ENCODE data around the gene CATSPER1. TPM values are rescaled to one million over a fixed set of nuclear protein-coding genes. Genes with fewer than 3 reads are reported as not detected.

Gene CATSPER1
- total RNA-seq, 1 experiment from 2014 or later: 1.1 TPM

DNA sequence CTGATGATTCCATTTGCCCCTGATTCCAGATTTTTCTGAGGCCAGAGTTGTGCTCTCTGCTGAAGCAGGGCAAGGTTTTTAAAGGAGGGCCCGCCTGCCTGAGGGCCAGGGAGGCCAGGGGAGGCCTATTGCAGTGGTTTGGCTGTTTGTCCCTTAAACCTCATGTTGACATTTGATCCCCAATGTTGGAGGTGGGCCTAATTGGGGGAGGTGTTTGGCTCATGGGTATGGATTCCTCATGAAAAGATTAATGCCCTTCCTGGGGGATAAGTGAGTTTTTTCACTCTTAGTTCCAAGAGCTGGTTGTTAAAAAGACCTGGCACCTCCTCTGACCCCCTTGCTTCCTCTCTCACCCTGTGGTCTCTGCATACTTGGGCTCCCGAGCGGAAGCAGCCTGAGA lies 13.5 kb upstream of the CATSPER1 start:
- Histone ChIP-seq H3K4me2 (ENCODE audit: low read length) (no peak overlapping the region), H3K27ac (ENCODE audit: low read length) (no peak overlapping the region), H3F3A (ENCODE audit: low read length, unreplicated experiment) (no peaks in the 10 kb centered on the region), H3K9me3 (ENCODE audit: low read length) (no peaks in the 10 kb centered on the region), H4K20me1 (ENCODE audit: low read length) (no peaks in the 10 kb centered on the region), H3K4me3 (ENCODE audit: low read length) (no peak overlapping the region), H3K36me3 (ENCODE audit: low read depth, low read length) (no peaks in the 10 kb centered on the region), H3K79me2 (ENCODE audit: low read length) (no peaks in the 10 kb centered on the region), H3K4me1 (ENCODE audit: insufficient read depth, low read length) (no peaks in the 10 kb centered on the region), H3K9ac (ENCODE audit: low read length) (no peak overlapping the region), H2AFZ (ENCODE audit: low read length) (no peak overlapping the region), H3K27me3 (ENCODE audit: low read length) (no peaks in the 10 kb centered on the region), H3K9me2 (replicated peaks; ENCODE audit: low read length) (no peaks in the 10 kb centered on the region)
- no peak for TF ChIP-seq EZH2 (IDR thresholded peaks at IDR 0.05; ENCODE audit: low read length, unreplicated experiment)
- TF ChIP-seq, protein P1, sequence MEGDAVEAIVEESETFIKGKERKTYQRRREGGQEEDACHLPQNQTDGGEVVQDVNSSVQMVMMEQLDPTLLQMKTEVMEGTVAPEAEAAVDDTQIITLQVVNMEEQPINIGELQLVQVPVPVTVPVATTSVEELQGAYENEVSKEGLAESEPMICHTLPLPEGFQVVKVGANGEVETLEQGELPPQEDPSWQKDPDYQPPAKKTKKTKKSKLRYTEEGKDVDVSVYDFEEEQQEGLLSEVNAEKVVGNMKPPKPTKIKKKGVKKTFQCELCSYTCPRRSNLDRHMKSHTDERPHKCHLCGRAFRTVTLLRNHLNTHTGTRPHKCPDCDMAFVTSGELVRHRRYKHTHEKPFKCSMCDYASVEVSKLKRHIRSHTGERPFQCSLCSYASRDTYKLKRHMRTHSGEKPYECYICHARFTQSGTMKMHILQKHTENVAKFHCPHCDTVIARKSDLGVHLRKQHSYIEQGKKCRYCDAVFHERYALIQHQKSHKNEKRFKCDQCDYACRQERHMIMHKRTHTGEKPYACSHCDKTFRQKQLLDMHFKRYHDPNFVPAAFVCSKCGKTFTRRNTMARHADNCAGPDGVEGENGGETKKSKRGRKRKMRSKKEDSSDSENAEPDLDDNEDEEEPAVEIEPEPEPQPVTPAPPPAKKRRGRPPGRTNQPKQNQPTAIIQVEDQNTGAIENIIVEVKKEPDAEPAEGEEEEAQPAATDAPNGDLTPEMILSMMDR (conservative IDR thresholded peaks at IDR 0.05; ENCODE audit: low read depth, low read length): no peak
- TF ChIP-seq EZH2phosphoT487 (IDR thresholded peaks at IDR 0.05; ENCODE audit: borderline replicate concordance, low read length): no peak
- POLR2A ChIA-PET (ENCODE audit: unreplicated experiment): no interaction called here
- BruUV-seq (replicated peaks): no TSS peak
- ATAC-seq (no peak), DNase-seq (no peak)
- CTCF ChIA-PET: no interaction called here
- intact Hi-C loops (cut with micrococcal nuclease): no loop called here

DNA sequence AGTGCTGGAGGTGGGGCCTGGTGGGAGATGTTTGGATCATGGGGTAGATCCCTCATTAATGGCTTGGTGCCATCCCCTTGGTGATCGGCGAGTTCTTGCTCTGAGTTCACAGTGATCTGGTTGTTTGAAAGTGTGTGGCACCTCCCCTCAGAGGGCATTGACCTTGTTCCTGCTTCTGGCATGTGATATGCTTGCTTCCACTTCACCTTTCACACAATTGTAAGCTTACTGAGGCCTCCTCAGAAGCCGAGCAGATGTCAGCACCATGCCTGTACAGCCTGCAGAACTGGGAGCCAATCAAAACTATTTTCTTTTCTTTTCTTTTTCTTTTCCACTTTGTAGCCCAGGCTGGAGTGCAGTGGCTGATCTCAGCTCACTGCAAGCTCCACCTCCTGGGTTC lies 11.0 kb upstream of the CATSPER1 start:
- DNase-seq (no peak), ATAC-seq (no peak)
- no peak overlapping the region for H2AFZ ChIP-seq (ENCODE audit: low read length)
- TF ChIP-seq EZH2phosphoT487 (IDR thresholded peaks at IDR 0.05; ENCODE audit: borderline replicate concordance, low read length): no peak
- TF ChIP-seq EZH2 (IDR thresholded peaks at IDR 0.05; ENCODE audit: low read length, unreplicated experiment): no peak
- TF ChIP-seq, protein P1 (conservative IDR thresholded peaks at IDR 0.05; ENCODE audit: low read depth, low read length): no peak
- H3K79me2 ChIP-seq (ENCODE audit: low read length): no peaks in the 10 kb centered on the region
- intact Hi-C loops (cut with micrococcal nuclease): no loop called here
- H3K4me3 ChIP-seq (ENCODE audit: low read length): no peak overlapping the region
- no TSS peak for BruUV-seq (replicated peaks)
- POLR2A ChIA-PET (ENCODE audit: unreplicated experiment): no interaction called here
- H4K20me1 ChIP-seq (ENCODE audit: low read length): no peaks in the 10 kb centered on the region
- no peak overlapping the region for H3K27ac ChIP-seq (ENCODE audit: low read length)
- H3K27me3 ChIP-seq (ENCODE audit: low read length): no peaks in the 10 kb centered on the region
- no peaks in the 10 kb centered on the region for H3K4me1 ChIP-seq (ENCODE audit: insufficient read depth, low read length)
- H3K9me2 ChIP-seq (replicated peaks; ENCODE audit: low read length): no peaks in the 10 kb centered on the region
- H3K9me3 ChIP-seq (ENCODE audit: low read length): no peaks in the 10 kb centered on the region
- CTCF ChIA-PET: no interaction called here
- no peak overlapping the region for H3K9ac ChIP-seq (ENCODE audit: low read length)
- H3F3A ChIP-seq (ENCODE audit: low read length, unreplicated experiment): no peaks in the 10 kb centered on the region
- H3K36me3 ChIP-seq (ENCODE audit: low read depth, low read length): no peaks in the 10 kb centered on the region
- no peak overlapping the region for H3K4me2 ChIP-seq (ENCODE audit: low read length)

DNA sequence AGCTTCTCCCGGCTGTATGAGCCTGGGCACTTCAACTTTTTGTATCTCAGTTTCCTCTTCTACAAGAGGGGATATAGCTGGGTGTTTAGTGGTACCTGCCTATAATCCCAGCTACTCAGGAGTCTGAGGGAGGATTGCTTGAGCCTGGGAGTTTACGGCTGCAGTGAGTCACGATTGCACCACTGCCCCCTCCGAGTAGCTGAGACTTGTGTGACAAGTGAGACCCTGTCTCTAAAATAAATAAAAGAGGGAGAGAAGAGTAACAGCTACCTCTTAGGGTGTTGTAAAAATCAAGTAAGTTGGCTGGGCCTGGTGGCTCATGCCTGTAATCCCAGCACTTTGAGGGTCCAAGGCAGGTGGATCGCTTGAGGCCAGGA lies 10.0 kb upstream of the CATSPER1 start:
- no peaks in the 10 kb centered on the region for H3K27me3 ChIP-seq (ENCODE audit: low read length)
- H3F3A ChIP-seq (ENCODE audit: low read length, unreplicated experiment): no peaks in the 10 kb centered on the region
- no peaks in the 10 kb centered on the region for H4K20me1 ChIP-seq (ENCODE audit: low read length)
- H3K9me3 ChIP-seq (ENCODE audit: low read length): no peaks in the 10 kb centered on the region
- no peaks in the 10 kb centered on the region for H3K36me3 ChIP-seq (ENCODE audit: low read depth, low read length)
- H3K9me2 ChIP-seq (replicated peaks; ENCODE audit: low read length): no peaks in the 10 kb centered on the region
- BruUV-seq (replicated peaks): no TSS peak
- H3K4me2 ChIP-seq (ENCODE audit: low read length): no peak overlapping the region
- TF ChIP-seq, protein P1 (conservative IDR thresholded peaks at IDR 0.05; ENCODE audit: low read depth, low read length): no peak
- TF ChIP-seq EZH2phosphoT487 (IDR thresholded peaks at IDR 0.05; ENCODE audit: borderline replicate concordance, low read length): no peak
- no peak for TF ChIP-seq EZH2 (IDR thresholded peaks at IDR 0.05; ENCODE audit: low read length, unreplicated experiment)
- H3K27ac ChIP-seq (ENCODE audit: low read length): no peak overlapping the region
- no peak overlapping the region for H3K9ac ChIP-seq (ENCODE audit: low read length)
- no peak overlapping the region for H2AFZ ChIP-seq (ENCODE audit: low read length)
- intact Hi-C loops (cut with micrococcal nuclease): no loop called here
- POLR2A ChIA-PET (ENCODE audit: unreplicated experiment): no interaction called here
- no peak overlapping the region for H3K4me3 ChIP-seq (ENCODE audit: low read length)
- H3K79me2 ChIP-seq (ENCODE audit: low read length): no peaks in the 10 kb centered on the region
- CTCF ChIA-PET: no interaction called here
- no peak for ATAC-seq
- no peaks in the 10 kb centered on the region for H3K4me1 ChIP-seq (ENCODE audit: insufficient read depth, low read length)
- no peak for DNase-seq
